Measurements from ENCODE around the gene PHRF1.

DNA sequence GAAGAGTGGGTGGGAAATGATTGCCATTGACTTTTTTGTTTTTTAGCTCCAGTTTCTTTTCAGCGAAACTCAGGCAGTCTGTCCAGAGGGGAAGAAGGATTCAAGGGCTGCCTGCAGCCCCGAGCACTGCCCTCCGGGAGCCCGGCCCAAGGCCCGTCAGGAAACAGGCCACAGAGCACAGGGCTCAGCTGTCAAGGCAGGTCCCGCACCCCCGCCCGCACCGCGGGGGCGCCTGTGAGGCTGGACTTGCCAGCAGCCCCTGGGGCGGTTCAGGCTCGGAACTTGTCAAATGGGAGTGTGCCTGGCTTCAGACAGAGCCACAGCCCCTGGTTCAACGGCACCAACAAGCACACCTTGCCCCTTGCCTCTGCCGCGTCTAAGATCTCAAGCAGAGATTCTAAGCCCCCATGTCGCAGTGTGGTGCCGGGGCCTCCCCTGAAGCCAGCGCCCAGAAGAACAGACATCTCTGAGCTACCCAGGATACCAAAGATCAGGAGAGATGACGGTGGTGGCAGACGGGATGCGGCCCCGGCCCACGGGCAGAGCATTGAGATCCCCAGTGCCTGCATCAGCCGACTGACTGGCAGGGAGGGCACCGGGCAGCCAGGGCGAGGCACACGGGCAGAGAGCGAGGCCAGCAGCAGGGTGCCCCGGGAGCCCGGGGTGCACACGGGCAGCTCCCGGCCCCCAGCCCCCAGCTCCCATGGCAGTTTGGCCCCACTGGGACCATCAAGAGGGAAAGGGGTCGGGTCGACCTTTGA lies 30.9 kb downstream of the PHRF1 start:
- TF ChIP-seq EZH2 (IDR thresholded peaks at IDR 0.05; ENCODE audit: borderline replicate concordance) = no peak
- TF ChIP-seq, protein P1, sequence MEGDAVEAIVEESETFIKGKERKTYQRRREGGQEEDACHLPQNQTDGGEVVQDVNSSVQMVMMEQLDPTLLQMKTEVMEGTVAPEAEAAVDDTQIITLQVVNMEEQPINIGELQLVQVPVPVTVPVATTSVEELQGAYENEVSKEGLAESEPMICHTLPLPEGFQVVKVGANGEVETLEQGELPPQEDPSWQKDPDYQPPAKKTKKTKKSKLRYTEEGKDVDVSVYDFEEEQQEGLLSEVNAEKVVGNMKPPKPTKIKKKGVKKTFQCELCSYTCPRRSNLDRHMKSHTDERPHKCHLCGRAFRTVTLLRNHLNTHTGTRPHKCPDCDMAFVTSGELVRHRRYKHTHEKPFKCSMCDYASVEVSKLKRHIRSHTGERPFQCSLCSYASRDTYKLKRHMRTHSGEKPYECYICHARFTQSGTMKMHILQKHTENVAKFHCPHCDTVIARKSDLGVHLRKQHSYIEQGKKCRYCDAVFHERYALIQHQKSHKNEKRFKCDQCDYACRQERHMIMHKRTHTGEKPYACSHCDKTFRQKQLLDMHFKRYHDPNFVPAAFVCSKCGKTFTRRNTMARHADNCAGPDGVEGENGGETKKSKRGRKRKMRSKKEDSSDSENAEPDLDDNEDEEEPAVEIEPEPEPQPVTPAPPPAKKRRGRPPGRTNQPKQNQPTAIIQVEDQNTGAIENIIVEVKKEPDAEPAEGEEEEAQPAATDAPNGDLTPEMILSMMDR (IDR thresholded peaks at IDR 0.05; ENCODE audit: poor library complexity) = no peak
- no peak for TF ChIP-seq EZH2phosphoT487 (IDR thresholded peaks at IDR 0.05; ENCODE audit: low read depth, severe bottlenecking, unreplicated experiment)

Measured in hepatocyte (in vitro differentiated cells).